Activated CD8-positive, alpha-beta memory T cell treated with anti-CD3 and anti-CD28 coated beads, Interleukin-2, amount 50 U/mL, for 48 hours (primary cell): ENCODE measurements around the gene ASPHD1.
"Not testable (repeated sequence)": the region's sequence is repeated elsewhere in the genome, so short reads cannot be mapped to it uniquely, and the experiment has no call there.

Experiments used
- DNase-seq: peaks from one replicate; pipeline ENCODE4 v3.0.0-alpha.2; 2020

ASPHD1 gene

DNA sequence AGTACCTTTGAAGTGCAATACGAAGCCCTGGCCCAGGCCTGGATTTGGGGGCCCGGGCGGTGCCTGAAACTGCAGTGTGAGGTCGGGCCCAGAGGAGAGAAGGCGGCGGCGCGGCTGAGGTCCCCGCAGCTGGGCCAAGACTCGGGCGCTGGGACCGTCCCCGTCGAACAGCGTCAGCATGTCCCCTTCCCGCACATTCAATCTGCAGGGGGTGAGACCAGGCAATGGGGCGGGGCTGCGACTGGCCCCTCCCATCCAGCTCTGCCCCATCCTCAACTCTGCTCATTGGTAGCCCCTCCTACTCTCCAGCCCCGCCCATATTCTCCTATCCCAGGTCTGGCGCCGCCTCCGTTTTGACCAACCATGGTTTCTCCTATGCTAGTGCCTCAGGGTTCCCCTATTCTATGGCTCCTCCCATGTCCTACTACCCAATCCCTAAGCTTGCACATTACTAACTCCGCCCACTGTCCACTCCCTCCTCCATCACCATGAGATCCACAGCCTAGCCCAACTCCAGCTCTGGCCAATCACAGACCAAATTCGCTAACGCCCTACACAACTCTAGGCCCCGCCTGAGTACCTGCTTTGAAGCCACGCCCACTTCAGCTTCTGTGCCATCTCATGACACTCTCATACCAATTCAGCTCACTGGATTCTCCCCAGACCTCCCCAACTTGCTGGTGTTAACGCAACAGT is 22.9 kb upstream of the ASPHD1 start:
- peak; percentile 78 for DNase-seq

DNA sequence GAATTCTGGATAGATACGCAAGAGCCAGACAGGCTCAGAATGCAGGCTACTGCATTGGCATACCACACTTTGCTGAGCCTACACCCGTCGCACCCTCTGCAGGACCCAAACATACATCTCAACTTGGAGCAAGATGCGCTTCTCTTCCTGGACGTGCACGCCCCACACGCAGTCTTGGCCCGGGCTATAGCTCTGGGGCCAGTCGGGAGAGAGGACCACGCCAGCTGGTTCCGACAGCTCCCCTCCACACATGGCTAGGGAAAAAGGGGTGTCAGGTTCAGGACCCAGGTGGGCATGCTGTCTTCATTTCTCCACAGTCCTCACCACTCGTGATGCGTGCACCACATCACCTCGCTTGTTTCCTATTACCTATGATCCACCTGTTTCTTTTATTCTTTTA is 22.1 kb upstream of the ASPHD1 start:
- no peak for DNase-seq

DNA sequence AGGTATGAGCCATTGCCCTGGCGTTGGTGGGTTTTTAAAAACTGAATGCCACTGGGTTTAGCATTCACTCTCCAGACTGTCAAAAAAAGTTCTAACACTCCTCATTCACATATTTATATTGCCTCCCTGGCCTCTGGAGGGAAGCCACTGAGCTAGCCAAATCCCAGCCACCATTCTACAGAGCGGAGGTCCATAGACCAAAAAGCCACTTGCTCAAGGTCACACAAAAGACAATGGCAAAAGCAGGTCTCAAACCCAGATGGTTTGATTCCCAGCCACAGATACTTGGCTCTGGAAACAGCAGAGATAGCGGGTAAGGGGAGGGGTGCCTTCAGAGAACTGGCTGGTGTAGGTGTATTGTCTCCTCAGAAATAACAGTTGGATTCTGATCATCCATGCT is 19.2 kb upstream of the ASPHD1 start:
- DNase-seq = no peak

DNA sequence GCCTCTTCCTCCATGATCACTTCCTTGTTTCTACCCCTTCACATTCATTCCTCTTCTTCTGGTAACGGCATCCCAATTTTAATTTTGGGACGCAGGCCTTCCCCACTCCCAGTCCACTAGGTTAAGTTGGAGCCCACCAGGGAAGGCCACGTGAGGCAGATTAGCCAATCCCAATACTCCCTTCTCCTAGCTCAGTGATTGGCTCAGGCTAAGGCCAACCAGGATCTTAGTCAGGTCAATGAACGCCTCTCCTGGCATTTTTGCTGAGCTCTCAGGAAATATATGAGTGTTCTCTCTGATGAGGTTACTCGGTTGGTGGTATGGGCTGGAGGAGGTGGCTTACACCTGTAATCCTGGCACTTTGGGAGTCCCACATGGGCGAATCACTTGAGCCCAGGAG is 16.3 kb upstream of the ASPHD1 start:
- no peak for DNase-seq

DNA sequence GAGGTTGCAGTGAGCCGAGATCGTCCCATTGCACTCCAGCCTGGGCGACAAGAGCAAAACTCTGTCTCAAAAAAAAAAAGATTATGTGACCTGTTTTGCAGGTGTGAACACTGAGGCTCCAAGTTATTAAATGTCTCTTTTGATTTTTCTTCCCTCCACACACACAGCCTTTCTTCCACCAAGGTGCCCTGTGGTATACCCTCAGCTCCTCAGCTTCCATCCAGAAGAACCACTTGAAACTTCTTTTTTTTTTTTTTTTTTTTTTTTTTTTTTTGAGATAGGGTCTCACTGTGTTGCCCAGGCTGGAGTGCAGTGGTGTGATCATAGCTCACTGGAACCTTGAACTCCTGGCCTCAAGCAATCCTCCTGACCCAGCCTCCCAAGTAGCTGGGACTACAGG is 10.9 kb upstream of the ASPHD1 start:
- DNase-seq = not testable (repeated sequence)

DNA sequence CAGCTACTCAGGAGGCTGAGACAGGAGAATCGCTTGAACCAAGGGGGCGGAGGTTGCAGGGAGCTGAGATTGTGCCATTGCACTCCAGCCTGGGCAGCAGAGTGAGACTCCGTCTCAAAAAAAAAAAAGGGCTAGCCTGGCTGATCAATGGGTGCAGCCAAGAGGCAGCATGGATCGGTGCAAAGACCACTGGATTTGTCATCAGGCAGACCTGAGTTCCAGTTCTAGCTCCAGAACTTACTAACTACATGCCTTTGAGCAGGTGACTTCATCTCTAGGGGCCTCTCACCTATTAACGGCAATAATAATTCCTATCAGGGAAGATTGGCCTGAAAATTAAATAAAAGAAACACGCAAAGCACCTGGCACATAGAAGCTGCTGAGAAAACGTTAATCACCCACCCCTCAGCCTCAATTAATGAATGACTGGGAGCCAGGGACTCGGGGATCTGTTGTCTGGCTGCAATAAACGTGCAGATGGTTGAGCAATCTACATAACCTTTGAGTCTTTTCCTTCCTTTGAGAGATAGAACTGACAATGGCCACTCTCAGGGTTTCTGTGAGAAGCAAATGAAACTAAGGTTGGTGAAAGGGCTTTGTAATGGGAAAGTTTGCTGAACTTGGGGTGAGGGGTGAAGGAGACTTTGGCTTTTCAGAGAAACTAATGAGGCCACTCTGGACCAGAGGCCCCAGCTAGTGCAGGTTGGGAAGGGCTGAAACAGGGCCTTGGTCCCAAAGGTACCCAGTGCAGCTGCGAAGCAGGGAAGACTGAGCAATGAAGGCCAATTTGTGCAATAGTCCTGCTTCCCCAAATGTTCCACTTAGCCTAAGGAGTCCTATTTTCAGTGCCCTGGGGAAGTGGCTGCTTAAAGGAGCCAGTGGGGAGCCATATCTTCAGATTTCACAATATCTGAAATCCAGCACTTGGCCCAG is 8.5 kb upstream of the ASPHD1 start:
- no peak for DNase-seq

DNA sequence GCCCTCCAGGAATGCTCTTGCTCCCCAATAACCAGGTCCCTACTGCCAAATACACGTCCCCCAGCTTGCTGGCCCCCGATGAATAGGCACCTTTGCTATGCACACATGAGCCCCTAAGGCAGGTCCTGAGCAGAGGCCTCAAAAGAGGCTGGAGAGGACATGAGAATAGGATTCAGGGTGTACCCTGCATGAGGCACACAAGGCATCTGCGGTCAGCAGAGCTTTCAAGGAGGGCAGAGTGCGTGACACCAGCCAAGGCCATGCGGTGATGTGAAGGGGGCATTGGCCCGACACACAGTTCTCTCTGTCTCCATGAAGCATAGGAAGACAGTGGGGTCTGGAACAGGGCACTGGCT is 7.9 kb upstream of the ASPHD1 start:
- DNase-seq = no peak

DNA sequence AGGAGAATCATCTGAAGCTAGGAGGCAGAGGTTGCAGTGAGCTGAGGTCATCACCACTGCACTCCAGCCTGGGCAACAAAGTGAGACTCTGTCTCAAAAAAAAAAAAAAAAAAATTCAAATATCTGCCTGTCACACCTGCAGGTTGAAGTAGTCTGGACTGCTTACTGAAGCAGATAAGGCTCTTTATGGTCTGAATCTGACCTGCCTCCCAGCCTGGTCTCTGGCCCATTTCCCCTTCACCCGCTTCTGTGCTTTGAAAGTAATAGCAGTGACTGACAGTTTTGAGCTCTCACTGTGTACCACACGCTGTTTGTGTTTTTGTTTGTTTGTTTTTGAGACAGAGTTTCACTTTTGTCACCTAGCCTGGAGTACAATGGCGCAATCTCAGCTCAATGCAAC is 6.7 kb upstream of the ASPHD1 start:
- no peak for DNase-seq

DNA sequence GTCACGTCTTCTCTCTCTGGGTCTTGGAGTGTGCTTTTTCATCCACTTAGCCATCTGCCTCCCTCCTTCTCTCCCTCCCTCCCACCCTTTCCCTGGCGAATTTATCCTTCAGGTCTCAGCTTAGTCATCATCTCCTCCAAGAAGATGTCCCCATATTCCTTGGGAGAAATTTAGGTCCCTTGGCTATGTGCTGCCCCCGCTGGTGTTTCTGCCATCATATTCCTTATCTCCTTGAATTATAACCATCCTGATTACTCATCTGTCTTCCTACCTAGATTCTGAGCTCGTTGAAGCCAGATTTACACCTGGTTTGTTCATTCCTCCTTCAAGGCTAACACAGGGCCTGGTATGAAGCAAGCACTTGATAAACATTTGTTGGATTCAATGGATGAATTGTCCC is 5.9 kb upstream of the ASPHD1 start:
- no peak for DNase-seq

DNA sequence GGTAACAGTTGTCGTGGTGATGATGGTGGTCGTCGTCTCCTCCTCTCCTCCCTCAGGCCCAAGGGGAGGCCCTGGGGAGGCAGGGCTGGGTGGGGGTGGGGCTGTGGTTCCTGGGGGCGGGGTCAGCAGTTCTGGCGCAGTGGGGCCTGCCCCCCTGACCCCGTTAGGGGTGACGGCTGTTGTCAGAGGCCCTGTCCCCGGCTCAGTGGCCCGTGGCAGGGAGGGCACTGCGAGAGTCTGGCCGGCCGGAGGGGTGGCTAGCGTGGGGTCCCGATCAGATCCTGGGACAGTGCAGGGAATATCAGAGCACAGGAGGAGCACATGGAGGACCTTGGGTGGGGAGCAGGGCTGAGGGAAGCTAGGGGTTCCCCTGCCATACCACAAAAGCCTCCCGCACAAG is 3.4 kb upstream of the ASPHD1 start:
- DNase-seq = no peak

DNA sequence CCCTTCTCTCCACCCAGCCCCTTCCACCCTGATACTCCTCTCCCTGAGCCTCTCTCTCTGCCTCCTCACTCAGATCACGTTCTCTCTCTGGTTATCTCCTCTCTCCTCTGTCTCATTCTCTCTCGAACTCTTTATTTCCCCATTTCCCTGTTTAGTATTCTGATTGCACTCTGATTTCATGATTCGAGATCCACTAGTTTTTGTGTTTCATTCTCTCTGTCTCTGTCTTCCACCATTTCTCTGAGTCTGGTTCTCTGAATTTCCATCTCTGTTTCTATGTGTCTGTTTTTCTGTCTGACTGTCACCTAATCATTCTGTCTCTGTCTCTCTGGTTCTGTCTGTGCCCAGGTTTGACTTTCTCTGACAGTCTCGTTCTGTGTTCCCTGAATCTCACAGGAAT is 3.0 kb upstream of the ASPHD1 start:
- no peak for DNase-seq

DNA sequence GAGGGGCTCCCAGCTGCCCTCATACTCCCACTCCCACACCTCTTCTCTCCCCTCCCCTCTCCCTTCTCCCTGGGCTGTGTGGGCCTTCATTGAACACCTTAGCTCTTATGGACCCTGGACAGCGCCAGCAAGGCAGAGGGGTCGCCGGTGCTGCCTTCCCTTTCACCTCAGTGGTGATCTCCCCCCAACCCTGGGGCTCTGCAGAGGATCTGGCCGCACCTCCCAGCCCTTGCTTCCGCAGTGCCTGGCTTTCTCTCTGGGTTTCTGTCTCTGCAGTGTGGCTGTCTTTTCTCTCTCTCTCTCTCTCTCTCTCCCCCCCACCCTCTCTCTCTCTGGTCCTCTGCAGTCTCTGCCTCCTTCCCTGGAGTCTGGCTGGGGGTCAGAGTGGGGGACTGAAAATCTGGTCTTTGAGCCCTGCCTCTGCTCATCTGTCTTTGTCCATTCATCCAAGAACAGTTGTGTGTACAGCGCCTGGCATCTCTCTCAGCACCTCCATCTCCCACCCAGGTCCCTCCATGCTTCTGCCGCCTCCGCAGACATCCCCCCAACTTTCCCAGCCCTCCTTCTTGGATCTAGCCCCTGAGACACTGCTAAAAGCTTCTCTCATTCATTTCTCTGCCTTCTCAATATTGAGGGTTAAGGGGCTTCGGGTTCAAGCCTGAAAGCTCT is 2.0 kb upstream of the ASPHD1 start:
- no peak for DNase-seq

DNA sequence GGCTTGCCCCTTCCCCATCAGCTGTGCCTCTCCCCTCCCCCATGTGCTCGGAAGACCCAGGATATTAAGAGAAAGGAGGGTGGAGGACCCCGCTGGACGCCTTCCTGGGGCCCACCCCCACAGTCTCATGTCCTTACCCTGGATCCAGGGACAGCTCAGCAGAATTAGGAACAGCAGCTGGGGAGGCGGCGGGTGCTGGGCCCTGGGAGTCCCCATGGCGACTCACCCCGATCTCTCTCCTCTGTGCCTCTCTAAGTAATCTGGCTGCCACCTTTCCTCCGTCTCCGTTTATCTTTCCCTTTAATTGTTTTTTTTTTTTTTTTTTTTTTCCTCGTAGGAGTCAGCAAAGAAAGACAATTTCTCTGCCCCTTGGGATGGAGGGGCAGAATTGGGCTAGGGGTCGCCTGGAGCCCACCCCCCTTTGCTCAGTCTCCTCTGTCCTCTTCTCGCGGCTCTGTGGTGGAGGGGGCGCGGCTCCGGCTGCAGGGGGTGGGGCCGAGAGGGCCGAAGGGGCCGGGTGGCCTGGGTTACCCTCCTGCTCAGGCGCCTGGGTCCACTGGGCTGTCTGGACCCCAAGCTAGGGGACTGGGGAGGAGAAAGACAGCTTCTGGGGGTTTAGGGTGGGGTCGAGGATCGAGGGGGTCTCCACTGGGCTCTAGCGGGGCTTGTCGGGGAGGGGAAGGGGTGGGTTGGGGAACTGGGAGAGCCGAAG is 1.3 kb upstream of the ASPHD1 start:
- no peak for DNase-seq

DNA sequence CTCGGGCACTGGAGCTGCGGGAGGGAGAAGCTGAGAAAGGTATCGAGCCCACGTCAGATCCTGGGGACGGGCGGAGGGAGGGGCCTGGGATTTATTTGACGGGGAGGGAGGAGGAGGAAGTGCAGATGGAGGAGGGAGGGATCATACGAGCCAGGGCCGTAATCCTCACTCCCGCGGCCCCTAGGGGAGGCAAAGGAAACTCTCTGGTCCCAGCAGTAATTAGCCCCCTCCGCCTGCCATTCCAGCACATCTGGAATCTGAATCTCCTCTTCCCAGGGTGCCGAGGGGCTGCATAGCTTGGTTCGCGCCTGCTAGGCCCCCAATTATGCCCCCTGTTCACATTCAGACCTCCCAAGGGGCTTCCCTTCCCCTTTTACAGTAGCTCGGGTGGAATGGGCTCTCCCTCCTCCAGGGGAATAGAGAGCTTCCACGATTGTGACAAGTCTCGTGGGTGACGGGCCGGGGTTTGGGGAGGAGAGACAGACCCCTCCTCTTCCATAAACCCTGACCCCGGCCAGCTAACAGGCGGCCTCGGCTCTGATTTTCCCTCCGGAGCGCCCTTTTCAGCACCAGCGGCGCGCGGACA is 679 bp upstream of the ASPHD1 start, which contains the start of gene SEZ6L2:
Gene SEZ6L2 (minus strand): TSS at position 35 of the 586 bp plus-strand sequence. CDS start 531 bp downstream, outside the sequence.
- peak; percentile 96 for DNase-seq

DNA sequence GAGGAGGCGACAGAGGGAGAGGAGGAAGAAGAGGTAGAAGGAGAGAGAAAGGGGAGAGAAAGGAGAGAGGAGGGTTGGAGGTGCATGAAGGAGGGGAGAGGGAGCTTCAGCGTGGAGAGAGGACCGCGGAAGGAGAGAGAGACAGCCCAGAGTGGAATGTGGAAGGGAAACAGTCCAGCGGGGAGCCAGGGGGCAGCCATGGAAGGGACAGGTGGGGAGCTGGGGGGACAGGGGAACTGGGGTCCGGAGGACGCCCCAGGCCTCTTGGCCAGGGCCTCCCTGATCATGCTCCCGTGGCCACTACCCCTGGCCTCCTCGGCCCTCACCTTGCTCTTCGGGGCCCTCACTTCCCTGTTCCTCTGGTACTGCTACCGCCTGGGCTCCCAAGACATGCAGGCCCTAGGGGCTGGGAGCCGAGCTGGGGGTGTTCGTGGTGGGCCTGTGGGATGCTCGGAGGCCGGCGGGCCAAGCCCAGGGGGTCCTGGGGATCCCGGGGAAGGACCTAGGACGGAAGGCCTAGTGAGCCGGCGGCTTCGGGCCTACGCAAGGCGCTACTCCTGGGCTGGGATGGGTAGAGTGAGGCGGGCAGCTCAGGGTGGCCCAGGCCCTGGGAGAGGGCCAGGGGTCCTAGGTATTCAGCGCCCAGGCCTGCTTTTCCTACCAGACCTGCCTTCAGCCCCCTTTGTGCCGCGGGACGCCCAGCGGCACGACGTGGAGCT is 759 bp downstream of the ASPHD1 start:
- no peak for DNase-seq

DNA sequence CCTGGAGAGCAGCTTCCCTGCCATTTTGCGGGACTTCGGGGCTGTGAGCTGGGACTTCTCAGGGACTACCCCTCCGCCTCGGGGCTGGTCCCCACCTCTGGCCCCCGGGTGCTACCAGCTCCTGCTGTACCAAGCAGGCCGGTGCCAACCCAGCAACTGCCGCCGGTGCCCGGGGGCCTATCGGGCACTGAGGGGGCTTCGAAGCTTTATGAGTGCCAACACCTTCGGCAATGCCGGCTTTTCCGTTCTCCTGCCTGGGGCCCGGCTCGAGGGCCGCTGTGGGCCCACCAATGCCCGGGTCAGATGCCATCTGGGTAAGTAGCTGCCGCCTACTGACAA is 1.3 kb downstream of the ASPHD1 start:
- no peak for DNase-seq

DNA sequence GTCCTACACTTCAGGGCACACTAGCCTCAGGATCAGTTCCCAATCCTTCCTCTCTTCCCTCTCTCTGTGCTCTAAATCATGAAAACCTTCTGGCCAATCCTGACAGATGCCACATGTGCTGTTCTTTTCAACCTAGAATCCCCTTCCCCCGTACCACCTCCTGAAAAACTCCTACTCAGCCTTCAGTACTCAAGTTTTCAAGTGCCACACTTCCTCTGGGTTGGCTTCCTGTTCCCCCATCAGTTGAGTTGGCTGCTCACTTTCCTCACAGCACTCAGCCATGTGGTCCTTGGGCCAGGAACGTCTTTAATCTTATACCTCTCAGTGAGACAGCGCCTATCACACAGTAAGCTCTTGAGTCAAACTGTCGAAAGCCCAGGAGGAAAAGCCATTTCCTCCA is 3.3 kb downstream of the ASPHD1 start:
- no peak for DNase-seq

DNA sequence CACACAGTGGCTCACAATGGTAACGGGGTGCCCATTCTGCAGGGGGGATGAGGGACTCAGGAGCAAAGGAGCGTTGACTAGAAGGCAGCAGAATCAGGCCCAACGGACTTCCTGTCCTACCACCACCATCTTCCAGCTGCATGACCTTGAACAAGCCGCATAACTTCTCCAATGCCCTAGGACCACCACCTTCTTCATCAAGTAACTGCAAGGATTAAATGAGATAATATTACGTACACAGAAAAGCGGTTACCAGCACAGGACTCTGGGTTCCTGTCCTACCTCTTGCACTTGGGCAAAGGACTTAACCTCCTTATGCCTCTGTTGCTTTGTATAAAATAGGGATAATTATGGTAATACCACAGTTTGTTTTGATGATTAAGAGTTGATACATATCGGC is 4.7 kb downstream of the ASPHD1 start:
- no peak for DNase-seq

DNA sequence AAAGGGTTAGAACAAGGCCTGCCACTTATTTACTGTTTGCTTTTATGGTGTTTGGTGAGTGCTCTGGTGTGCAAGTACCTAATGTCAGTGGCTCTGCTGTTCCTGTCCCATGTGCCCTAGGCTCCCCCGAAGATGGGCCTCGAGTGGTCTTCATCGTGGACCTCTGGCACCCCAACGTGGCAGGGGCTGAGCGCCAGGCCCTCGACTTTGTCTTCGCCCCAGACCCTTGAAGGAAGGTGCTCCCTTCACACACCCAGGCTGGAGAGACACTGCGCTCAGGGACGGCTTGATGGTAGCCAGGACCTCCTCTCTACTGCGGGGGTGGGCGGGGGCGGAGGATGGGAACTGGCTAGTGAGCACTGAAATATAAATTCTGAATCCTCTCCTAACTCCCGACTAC is 5.4 kb downstream of the ASPHD1 start:
- DNase-seq = no peak

DNA sequence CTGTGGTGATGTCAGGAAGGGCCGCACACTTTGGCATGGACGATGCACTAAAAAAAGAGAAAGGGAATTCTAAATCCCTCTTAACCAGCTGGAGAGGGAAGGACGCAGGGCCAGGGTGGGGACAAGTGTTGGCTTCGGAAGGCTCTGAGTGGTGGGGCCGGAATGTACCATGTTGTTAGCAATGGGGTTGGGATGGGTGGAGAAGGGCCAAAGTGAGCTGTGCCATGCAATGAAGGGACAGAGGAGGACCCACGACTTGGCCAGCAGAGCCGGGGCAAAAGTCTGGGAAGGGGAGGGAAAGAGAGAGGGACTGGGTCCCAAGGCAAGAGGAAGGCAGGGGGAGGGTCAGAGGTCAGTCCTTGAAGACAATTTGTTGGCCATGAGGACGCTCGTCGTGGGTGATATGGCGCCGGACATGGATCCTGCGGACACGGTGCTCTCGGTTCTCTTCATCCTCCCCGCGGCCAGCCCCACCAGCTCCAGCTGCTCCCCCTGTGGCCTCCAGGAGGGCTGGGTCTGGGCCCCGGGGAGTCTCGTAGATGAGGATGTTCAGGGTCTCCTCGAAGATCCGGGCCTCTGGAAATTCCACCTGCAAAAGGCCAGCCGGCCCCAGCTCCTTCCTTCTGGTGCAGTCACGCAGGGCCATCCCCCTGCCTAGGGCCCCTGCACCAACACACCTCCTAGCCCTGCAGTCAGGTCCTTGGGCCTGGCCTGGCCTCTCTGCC is 6.4 kb downstream of the ASPHD1 start:
- DNase-seq = no peak

DNA sequence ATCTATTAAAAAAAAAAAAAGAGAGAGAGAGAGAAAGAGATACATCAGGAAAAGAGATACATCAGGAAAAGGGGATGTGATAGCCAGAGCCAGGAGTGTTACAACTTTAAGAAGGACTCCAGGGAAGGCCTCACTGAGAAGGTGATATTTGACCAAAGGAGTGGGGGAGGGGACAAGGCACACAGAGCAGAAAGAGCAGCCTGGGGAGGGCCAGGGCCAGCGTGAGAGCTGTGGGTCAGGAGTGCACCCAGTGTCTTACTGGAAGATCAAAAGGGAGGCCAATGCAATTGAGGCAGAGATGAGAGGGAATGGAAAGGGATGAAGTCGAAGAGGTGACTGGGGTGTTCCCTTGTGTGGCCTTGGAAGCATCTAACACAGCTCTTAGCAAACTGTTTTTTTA is 7.7 kb downstream of the ASPHD1 start:
- no peak for DNase-seq
